Measurements from ENCODE around the gene SPACA6.

- no peak for TF ChIP-seq CTCF (IDR thresholded peaks at IDR 0.05; ENCODE audit: insufficient read depth, low read length, poor library complexity, severe bottlenecking)
- no peak for TF ChIP-seq EZH2phosphoT487 (conservative IDR thresholded peaks at IDR 0.05; ENCODE audit: low read length)
Observed at GRCh38 chr19:51719251-51719988, 26.3 kb downstream of the SPACA6 start.
